ENCODE data around the gene MDK. TPM values are rescaled to one million over a fixed set of nuclear protein-coding genes. Genes with fewer than 3 reads are reported as not detected.
A peak's percentile ranks its signal among the peaks of the same experiment; 100 is the strongest.

The MDK gene
- total RNA-seq, 1 donor from 2014 or later: 163 TPM

DNA sequence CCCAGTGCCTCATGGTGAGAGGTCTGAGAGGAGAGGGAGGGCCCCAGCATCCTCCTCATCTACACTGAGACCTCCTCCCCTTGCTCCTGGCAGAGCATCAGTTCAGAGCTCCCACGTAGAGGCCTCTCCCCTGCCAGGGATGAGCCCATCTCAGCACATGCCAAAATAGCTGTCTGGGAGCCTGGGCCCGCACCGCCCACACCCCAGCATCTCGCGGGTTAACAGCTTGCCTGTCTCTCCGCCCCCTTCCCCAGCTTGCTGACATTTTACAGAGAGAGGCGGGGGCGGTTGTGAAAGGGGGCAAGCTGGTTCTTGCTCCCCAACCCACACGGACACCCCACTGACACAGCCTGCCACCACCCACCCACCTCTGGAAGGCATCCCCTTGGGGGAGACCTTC is 27.8 kb upstream of the MDK start:
- Mint-ChIP-seq H3K4me3 (ENCODE audit: unreplicated experiment) (no peak overlapping the region), H3K27ac (ENCODE audit: unreplicated experiment) (no peak overlapping the region)

GRCh38 chr11:46356924-46357482 is 24.5 kb upstream of the MDK start:
- H3K4me3 Mint-ChIP-seq (ENCODE audit: unreplicated experiment): no peak overlapping the region
- no peaks in the 10 kb centered on the region for H3K27me3 Mint-ChIP-seq (ENCODE audit: unreplicated experiment)
- peaks cover 7% of the 10 kb centered on the region for H3K36me3 Mint-ChIP-seq (ENCODE audit: unreplicated experiment)
- no peak overlapping the region for H3K27ac Mint-ChIP-seq (ENCODE audit: unreplicated experiment)
- peaks cover 23% of the 10 kb centered on the region for H3K4me1 Mint-ChIP-seq (ENCODE audit: unreplicated experiment)
- H3K9me3 Mint-ChIP-seq (ENCODE audit: unreplicated experiment): no peaks in the 10 kb centered on the region
- DNase-seq (ENCODE audit: extremely low spot score, unreplicated experiment): no peak
- no peak for TF ChIP-seq CTCF (IDR thresholded peaks at IDR 0.05)

More for the DNA sequence above, 27.8 kb upstream of the MDK start:
- peaks cover 7% of the 10 kb centered on the region for H3K36me3 Mint-ChIP-seq (ENCODE audit: unreplicated experiment)
- DNase-seq (ENCODE audit: extremely low spot score, unreplicated experiment): no peak
- H3K9me3 Mint-ChIP-seq (ENCODE audit: unreplicated experiment): no peaks in the 10 kb centered on the region
- peaks cover 29% of the 10 kb centered on the region for H3K4me1 Mint-ChIP-seq (ENCODE audit: unreplicated experiment)
- TF ChIP-seq CTCF (IDR thresholded peaks at IDR 0.05): no peak
- no peaks in the 10 kb centered on the region for H3K27me3 Mint-ChIP-seq (ENCODE audit: unreplicated experiment)

DNA sequence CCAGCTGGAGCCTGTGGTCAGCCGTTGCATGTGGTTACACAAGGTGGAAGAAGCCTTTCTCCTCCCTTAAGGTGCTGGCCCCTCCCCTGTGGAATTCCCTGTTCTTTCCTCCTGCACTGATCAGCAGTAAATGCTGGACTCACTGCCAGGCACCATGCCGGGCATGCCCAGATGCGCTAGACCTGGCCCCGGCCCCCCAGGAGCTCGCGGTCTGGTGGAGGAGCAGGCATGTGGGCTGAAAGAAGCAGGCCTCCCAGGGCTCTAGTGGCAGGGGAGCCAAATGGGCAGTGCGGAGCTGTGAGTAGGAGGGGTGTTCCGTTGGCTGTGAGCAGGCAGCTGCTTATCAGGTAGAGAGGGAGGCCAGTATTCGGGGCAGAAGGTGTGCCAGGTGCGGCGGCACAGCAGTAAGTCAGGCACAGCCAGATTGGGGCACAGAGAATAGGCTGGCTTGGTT is 24.0 kb upstream of the MDK start:
- Mint-ChIP-seq H3K9me3 (ENCODE audit: unreplicated experiment) (no peaks in the 10 kb centered on the region), H3K36me3 (ENCODE audit: unreplicated experiment) (peaks cover 7% of the 10 kb centered on the region), H3K4me3 (ENCODE audit: unreplicated experiment) (no peak overlapping the region), H3K27me3 (ENCODE audit: unreplicated experiment) (no peaks in the 10 kb centered on the region), H3K27ac (ENCODE audit: unreplicated experiment) (no peak overlapping the region), H3K4me1 (ENCODE audit: unreplicated experiment) (peaks cover 26% of the 10 kb centered on the region)
- TF ChIP-seq CTCF (IDR thresholded peaks at IDR 0.05): no peak
- DNase-seq (ENCODE audit: extremely low spot score, unreplicated experiment): no peak

GRCh38 chr11:46359953-46360352 is 21.5 kb upstream of the MDK start:
- H3K36me3 Mint-ChIP-seq (ENCODE audit: unreplicated experiment): peaks cover 7% of the 10 kb centered on the region
- peaks cover 39% of the 10 kb centered on the region for H3K4me1 Mint-ChIP-seq (ENCODE audit: unreplicated experiment)
- no peak for DNase-seq (ENCODE audit: extremely low spot score, unreplicated experiment)
- TF ChIP-seq CTCF (IDR thresholded peaks at IDR 0.05): no peak
- H3K27me3 Mint-ChIP-seq (ENCODE audit: unreplicated experiment): no peaks in the 10 kb centered on the region
- H3K9me3 Mint-ChIP-seq (ENCODE audit: unreplicated experiment): no peaks in the 10 kb centered on the region
- H3K27ac Mint-ChIP-seq (ENCODE audit: unreplicated experiment): peak overlapping the region; percentile 97
- no peak overlapping the region for H3K4me3 Mint-ChIP-seq (ENCODE audit: unreplicated experiment)

DNA sequence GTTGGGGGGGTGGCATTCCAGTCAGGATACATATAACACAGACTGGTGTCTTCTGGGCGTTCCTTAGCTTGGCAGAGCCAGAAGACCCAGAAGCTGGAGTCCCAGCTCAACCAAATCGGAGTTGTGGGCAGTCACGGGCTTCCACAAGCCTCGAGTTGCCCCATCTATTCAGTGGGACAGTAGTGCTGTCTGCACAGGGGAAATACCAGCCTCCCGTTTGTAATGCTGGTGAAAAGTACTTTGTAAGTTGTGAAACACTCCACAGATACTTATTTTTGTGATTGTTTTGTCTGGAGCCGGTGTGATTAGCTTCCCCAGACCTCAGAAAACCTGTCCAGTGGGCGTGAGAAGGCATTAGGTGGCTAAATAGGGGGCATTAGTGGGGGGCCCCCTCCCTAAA is 20.6 kb upstream of the MDK start:
- no peak for TF ChIP-seq CTCF (IDR thresholded peaks at IDR 0.05)
- Mint-ChIP-seq H3K27ac (ENCODE audit: unreplicated experiment) (peak overlapping the region; percentile 97), H3K4me1 (ENCODE audit: unreplicated experiment) (peaks cover 45% of the 10 kb centered on the region), H3K36me3 (ENCODE audit: unreplicated experiment) (peaks cover 7% of the 10 kb centered on the region), H3K4me3 (ENCODE audit: unreplicated experiment) (peak overlapping the region; percentile 70), H3K27me3 (ENCODE audit: unreplicated experiment) (no peaks in the 10 kb centered on the region), H3K9me3 (ENCODE audit: unreplicated experiment) (no peaks in the 10 kb centered on the region)
- no peak for DNase-seq (ENCODE audit: extremely low spot score, unreplicated experiment)
